DMS114 treated with DMSO at 0.1 percent for 48 hours (cell line): ENCODE results near the gene MFSD6.

ENCODE experiments used
- DNase-seq: peaks from one replicate; lab custom pipeline; 2025; ENCODE audit not compliant: unreplicated experiment; lab: John Stamatoyannopoulos, UW

MFSD6 gene

DNA sequence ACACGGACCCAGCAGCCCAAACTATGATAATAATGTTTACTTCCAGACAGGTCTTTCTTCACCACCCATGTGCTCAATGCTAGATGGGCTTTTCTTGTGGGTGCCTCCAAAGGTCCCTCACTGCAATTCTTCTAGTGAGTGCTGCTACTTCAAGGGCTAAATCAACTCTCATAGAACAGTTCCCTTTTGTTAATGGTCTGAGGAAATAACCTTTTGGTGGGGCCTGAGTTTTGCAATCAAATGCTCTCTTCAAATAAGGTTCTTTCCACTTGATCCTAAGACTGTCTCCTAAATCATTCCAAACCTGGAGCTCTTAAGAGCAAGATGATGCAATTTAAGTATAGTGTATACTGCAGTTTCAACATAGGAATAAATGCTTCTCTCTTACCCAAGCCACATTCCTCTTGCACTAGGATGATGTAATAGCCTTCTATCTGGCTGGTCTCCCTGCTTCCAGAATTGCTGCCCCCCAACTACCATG is 120.4 kb downstream of the MFSD6 start:
- DNase-seq, result no peak

DNA sequence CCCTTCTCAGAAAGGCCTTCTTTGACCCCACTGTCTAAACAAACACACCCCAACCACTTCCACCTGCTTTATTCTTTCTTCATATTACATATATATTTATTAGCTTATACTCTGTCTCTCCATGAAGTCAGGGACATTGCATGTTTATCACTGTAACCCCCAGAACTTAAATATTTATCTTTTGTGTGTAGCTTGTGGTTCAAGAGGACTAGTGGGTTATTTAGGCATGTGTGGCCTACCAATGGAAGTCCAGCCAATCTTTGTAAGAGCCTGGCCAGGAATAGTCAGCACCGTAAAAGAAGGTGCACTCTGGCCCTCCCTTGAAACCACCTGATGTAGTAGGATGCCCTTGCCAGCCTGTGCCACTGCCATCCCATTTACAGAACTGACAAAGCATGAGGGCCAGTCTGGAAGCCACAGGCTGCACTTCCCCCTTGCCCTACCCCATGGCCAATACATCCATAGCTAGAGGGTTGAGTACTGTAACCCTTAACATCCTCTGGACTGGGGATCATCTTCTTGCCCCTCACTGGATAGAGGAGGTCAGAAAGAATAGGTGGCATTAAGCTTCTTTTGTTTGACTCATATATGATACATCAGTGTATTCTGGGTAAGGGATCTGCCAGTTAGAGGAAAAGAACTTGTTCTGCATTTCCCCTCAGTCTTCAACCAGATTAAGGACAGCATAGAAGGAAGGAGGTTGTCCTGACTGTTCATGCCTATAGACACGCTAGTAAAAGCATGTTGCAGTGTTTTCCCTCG is 121.5 kb downstream of the MFSD6 start:
- DNase-seq, result no peak

DNA sequence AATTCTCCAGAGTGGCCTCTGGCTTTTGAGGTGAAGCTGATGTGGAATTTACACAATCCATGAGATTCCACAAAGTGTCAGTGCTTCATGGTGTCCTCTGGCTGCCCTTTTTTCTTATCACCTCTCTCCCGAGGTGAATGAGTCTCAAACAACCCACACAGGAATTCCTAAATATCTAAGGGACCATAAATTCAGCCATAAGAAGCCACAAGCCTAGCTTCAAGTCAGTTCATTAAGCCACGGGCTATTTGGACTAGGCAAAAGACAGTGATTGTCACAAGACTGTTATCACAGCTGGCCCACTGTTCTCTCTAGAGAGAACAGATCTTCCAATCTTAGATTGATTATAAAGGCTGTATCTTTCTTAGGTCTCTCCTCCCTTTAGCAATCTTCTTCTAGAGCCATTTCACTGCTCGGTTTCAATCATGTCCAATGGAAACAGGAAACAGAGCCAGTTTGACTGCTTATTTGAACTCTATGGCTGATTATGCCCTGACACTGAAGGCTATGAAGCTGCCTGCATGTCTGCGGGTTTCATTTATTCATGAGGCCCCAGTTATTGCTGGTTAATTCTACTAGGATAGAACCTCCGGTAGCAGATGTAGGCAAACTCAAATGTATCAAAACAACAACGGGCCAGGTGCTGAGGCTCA is 122.2 kb downstream of the MFSD6 start:
- DNase-seq, result no peak

DNA sequence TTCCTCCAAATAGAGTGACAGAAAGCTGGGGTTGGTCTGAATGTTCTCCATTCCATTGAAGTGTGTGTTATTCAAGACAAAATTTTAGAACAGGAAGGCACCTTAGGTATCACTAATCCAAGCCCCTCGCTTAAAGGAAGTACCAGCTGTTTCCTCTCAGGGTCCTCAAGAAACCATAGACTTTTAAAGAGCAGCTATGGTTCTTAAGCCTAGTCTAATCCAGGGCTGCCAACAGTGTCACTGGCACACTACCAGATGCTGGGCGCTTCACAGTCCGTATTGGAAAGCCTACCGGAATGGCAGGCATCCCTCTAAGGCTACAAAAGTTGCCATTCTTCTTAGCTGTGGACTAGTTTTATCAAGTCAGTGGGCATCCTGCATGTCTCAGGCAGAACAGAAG is 124.4 kb downstream of the MFSD6 start:
- no peak for DNase-seq

DNA sequence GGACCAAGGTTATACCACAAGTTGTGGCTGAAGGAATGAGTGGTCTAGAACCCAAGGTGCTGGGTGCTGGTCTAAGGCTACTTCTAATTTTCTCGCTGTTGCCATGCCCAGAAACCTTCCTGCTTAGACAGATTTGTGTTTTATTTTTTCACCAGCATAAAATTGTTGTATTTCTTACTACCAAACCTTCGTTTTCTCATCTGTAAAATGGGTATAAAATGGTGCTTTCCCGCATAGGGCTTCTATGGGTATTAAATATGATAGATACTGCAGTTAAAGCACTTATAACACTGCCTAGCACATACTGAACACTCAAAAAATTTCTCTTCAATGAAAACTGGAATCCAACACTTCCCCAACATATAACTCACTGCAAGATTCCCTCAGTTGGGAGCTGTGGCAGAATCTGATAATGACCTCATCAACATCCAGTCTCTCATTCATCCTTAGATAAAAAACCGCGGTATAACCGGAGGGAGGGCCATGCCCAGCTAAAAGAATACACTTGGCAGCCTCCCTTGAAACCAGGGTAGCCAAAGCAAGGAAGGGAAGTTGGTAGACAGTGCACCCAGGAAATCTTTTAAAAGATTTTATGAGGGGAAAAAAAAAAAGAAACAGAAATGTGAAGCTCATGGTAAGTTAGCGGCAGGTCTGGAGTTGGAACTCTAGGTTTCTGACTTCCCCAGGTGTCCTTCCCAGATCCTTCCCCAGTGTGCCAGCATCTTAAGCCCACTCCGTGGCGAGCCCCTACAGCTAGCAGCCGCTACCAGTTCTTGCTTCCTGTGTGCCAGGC is 125.2 kb downstream of the MFSD6 start:
- DNase-seq, result no peak

DNA sequence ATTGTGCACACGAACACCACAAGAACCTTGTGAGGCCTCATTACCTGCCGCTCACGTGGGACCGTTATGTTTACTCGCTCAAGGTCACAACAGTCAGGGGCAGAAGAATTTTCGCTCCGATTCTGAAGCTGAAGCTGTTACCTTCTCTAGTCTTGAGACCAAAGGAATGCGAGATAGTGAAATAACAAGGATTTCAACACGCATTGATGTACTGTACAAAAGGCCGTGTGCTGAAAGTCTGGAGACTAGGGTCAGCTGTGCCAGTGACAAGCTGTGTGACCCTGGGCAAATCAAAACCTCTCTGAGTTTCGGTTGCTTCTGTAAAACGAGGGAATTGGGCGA is 125.8 kb downstream of the MFSD6 start:
- no peak for DNase-seq

DNA sequence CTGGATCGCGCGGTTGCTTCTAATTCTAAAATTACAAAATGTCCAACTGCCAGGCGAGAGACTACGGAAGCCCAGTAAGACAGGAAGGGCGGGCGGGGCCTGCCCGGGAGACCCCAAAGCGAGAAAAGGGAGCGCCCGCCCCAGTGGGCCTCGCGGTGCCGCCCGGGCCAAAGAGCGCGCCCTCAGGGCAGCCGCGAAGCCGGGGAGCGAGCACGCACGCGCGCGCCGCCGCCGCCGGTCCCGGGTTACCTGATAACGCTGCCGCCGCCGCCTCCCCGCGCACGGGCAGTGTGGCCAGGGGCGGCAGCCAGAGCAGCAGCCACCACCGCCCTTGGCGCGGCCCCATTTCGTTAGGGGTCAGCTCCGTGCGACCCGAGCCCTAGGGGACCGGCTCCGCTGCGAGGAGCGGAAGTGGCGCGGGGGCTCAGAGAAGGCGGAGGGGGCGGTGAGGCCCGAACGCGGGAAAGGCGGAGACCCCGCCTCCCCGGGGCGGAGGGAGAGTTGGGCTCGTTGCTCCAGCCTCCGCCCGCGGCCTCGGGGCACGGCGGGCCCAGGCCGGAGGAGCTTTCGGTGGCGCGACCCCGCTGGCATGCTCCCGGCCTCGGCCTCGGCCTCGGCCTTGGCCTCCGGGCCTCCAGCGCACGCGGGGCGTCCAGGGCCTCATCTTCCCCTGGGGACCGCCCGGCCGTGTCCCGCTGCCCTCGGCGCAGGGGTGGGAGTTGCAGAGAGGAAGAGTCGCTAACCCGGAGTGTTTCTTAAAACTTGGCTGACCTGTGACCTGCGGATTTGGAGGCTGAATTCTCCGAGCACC is 126.4 kb downstream of the MFSD6 start, which contains the start of gene NEMP2:
NEMP2 (minus strand) TSS at position 413 of the 811 bp plus-strand sequence; CDS start at position 346, 67 bp downstream.
- DNase-seq, result peak; percentile 31

DNA sequence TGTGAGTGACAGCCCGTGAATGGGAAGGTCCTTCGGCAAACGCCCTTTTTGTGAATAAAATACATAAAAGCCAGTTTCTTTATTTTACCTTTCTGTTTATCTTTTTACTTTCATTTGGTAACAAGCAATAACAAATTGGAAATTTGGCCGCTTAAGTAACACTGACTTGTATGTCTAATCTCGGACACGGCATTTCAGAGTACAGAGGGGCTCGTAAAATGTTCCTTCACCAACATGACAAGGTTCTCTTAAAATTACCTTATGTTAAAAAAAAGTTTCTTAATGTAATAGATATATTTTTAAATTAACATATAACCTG is 126.9 kb downstream of the MFSD6 start:
- no peak for DNase-seq

DNA sequence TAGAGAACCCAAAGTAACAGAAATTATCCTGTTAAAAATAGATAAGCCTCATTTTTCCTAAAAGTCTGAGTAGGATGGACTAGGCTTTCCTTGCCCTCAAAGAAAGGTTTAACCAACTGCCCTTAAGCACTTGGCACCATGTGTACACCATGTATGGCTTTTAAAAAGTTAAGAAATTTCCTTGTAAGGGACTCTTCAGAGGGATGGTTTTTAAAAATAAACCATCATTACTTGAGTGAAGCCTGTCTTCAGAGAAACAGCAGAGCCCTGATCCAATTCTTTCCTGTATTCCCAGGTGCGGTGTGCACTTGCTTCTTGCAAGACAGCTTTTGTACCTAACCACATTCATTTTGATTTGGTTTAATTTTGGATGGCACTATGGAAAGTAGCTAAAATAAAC is 127.4 kb downstream of the MFSD6 start:
- DNase-seq, result no peak

DNA sequence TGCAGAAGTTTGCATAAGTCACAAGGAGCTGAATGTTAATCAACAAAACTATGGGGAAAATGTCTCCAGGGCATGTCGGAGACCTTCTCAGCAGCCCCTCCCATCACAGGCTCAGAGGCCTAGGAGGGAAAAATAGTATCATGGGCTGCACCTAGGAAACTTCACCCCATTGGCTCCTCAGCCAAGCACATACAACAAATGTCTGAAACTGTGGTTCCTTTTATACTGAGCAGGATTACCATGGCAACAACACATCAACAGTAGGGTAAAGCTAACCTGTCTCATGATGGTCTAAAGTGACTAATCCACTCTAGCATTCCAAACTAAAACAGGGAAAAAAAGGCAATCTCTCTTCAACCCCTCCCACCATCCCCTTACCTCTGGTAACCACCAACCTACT is 129.6 kb downstream of the MFSD6 start:
- DNase-seq, result no peak

DNA sequence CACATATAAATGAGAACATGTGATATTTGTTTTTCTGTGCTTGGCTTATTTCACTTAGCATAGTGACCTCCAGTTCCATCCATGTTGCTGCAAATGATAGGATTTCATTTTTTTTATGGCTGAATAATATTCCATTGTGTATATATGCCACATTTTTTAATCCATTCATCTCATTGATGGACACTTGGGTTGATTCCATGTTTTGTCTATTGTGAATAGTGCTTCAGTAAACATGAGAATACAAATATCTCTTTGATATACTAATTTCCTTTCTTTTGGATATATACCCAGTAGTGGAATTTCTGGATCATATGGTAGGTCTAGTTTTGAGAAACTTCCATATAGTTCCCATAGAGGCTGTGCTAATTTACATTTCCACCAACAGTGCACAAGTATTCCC is 130.0 kb downstream of the MFSD6 start:
- no peak for DNase-seq

DNA sequence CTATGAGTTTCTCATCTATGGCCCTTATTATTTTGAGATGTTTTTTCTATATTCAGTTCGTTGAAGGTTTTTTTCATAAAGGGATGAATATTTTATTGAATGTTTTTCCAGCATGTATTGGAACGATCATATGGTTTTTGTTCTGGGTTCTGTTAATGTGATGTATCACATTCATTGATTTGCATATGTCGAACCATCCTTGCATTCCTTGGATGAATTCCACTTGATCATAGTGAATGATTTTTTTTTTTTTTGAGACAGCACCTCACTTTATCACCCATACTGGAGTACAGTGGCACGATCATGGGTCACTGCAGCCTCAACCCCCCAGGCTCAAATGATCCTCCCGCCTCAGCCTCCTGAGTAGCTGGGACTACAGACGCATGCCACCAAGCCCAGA is 131.9 kb downstream of the MFSD6 start:
- DNase-seq, result no peak

DNA sequence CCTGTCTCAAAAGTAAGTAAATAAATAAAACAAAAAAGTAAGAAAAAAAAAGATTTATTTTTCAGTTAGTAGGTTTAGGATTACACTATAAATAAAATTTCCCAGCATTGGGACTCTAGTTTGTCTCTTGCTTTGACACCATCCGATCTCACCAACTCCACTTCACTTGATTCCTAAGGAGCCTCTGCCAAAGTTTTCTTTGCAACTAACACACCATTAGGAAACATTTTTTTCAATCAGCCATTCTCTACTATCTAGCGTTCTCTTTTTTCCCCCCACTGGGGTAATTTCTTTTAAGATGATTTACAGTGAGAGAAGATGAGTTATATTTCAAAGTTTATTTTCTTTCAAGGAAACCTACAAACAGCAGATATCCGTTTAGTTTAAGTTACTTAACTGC is 136.9 kb downstream of the MFSD6 start:
- DNase-seq, result no peak

DNA sequence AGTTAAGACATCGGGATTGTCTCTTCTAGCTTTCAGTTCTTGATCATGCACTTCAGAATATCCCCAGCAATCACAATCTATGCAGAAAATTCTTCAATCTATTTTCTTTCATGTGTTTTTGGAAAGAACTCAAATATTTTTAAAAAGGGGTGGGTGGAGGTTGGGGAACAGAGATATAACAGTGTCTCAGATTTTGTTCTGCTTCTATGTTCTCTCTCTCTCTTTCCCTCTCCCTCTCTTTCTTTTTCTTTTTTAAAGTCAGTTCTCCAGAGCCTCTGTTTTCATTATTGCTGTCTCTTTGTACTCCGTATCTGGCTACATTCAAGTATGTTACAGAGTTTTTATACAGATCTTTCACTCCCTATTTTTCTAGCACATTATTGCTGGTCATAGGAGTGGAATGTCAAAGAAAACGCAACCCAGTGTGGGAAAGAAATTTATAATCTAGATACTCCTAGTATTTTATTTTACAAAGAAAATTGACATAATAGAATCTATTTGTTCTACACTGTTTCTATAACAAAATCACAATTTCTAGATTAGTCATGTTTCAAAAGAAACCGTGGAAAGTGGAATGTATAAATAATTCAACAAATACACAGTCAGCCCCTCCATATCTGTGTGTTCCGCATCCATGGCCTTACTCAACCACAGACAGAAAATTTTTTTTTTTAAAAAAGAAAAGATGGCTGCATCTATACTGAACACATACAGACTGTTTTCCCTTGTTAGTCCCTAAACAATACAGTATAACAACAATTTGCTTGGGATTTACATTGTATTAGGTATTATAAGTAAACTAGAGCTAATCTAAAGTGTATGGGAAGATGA is 137.6 kb downstream of the MFSD6 start:
- DNase-seq, result no peak

DNA sequence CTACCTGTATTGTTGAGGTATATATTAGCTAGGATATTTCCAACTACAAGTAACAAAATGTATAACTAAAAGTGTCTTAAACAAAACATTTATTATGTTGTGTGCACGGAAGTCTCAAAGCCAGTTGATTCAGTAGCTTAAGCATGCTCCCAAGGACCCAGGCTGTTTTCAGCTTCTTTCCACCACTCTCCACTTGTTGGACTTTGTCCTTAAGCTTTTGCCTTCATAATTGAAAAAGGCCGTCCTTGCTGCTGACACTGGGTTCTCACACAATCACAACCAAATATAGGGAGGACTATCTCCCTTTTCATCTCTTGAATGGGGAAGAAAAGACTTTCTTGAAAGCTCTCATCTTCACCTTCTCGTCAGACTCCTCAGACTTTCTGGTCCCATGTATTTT is 138.6 kb downstream of the MFSD6 start:
- DNase-seq, result no peak

DNA sequence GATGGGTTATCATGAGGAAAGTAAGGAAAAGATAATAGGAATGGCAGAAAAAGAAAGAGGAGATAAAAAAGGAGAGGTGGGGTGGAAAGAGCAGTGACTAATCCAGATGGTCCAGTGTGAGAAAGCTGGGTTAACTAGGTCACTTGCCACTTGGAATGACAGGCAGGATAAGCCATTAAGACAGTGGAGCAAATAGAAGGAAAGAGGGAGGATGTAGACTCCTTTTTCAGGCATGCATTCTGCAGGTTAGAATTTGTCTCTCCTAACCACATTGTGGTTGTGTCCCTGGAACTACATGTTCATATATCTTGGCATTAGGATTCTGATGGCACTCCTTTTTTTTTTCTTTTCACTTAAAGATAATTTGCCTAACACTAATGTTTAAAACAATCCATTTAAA is 139.7 kb downstream of the MFSD6 start:
- DNase-seq, result no peak

DNA sequence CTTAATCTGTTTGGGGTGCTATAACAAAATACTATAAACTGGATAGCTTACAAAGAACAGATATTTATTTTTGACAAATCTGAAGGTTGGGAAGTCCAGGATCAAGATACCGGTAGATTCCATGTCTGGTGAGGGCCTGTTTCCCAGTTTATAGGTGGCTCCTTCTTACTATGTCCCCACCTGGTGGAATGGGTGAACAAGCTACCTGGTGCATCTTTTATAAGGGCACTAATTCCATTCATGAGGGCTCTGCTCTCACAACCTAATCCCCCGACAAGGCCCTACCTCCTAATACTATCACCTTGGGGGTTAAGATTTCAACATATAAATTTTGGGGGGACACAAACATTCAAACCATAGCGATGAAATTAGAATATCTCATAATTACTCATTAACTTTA is 142.0 kb downstream of the MFSD6 start:
- DNase-seq, result no peak
